ENCODE data around the gene SLC8A1.

- TF ChIP-seq EZH2 (IDR thresholded peaks at IDR 0.05) (no peak), CTCF (IDR thresholded peaks at IDR 0.05) (no peak)
These were observed 175.8 kb downstream of the SLC8A1 start for GRCh38 chr2:40276076-40276475.

Data from neural progenitor cell (in vitro differentiated cells).